ENCODE results near the gene KBTBD6.
"Not testable (repeated sequence)": the region's sequence is repeated elsewhere in the genome, so short reads cannot be mapped to it uniquely, and the experiment has no call there.

Gene KBTBD6

DNA sequence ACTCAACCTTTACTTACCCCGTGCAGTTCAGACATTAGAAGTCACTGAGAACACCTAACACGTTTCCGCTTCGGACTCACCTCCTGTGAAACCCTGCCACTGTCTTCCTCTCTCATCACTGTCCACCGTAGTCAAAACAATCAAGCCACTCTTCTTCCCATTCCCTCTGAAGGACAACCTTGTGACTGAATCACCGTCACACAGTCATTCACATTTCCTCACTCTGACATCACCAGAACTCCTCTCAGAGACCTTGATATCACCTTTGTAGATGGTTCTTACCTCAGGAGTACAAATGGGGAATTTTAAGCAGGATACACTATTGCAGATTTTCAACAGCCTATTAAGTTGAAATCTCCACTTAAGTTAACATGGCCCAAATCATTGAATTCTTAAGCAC, 1.3 kb upstream of the KBTBD6 start:
- DNase-seq = no peak

GRCh38 chr13:41131660-41132511, 716 bp downstream of the KBTBD6 start:
- DNase-seq = not testable (repeated sequence)

GRCh38 chr13:41131189-41131588, 1.4 kb downstream of the KBTBD6 start:
- DNase-seq = not testable (repeated sequence)

- DNase-seq = no peak
These were observed 2.2 kb downstream of the KBTBD6 start for GRCh38 chr13:41130356-41130755.

DNA sequence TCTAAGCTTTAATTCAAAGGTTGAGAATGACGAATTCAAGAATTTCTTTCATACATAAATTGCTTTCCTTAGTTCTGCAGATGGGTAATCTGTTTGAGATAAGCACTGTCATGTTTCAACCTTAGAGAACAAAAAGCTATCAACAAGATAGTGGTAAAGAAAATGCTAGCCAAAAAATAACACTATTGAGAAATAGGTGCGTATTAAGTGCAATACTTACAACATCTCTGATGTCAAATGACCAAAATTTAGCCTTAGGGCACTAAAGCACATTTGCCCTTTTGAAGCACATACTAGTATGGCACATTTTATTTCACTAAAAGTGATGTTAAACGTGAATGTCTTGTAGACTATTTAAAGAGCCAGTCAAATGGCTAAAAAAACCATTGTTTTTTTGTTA, 4.9 kb downstream of the KBTBD6 start:
- no peak for DNase-seq

- no peak for DNase-seq
These were observed 9.8 kb downstream of the KBTBD6 start for GRCh38 chr13:41122838-41123237.

GRCh38 chr13:41117869-41118268, 14.7 kb downstream of the KBTBD6 start:
- DNase-seq = no peak

DNA sequence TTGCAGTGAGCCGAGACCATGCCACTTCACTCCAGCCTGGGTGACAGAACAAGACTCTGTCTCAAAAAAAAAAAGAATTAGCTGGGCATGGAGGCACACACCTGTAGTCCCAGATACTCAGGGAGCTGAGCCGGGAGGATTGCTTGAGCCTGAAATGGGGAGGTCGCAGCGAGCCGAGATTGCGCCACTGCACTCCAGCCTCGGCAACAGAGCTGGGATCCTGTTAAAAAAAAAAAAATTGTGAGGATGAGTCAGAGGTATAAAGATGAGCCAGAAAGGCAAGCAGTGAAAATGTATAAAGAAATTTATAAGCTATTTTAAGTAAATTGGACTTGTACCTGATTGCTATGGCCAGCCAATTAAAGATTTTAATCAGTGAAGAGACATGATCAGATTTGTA, 21.1 kb downstream of the KBTBD6 start:
- DNase-seq = no peak

GRCh38 chr13:41107584-41108014, 25.0 kb downstream of the KBTBD6 start:
- DNase-seq = no peak

GRCh38 chr13:41107104-41107571, 25.5 kb downstream of the KBTBD6 start:
- no peak for DNase-seq

GRCh38 chr13:41099986-41100385, 32.6 kb downstream of the KBTBD6 start:
- no peak for DNase-seq

DNA sequence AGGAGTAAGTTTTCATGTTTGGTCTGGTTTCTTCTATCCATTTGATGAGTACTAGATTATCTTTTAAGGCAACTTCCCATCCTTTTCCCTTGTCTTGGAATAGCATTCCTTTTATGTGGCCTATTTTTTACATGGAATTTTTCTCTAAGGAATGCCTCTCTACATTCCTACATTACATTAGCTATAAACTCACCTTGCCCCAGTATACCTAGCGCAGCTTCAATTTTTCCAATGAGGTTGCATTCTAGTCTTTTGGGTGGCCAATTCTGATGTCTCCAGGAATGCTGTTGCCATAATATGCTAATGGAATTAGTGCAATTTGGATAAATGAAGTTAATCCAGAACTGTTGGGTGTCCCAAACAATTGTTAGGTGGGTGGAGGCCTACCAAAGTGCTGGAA, 33.8 kb downstream of the KBTBD6 start:
- DNase-seq = no peak

DNA sequence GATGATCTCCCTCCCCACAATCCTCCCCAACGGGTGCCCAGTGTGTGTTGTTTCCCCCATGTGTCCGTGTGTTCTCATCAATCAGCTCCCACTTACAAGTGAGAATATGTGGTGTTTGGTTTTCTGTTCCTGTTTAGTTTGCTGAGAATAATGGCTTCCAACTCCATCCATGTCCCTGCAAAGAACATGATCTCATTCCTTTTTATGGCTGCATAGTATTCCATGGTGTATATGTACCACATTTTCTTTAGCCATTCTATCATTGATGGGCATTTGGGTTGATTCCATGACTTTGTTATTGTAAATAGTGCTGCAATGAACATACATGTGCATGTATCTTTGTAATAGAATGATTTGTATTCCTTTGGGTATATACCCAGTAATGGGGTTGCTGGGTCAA, 36.9 kb downstream of the KBTBD6 start:
- DNase-seq = not testable (repeated sequence)

GRCh38 chr13:41085961-41086585, 46.5 kb downstream of the KBTBD6 start:
- DNase-seq = no peak

DNA sequence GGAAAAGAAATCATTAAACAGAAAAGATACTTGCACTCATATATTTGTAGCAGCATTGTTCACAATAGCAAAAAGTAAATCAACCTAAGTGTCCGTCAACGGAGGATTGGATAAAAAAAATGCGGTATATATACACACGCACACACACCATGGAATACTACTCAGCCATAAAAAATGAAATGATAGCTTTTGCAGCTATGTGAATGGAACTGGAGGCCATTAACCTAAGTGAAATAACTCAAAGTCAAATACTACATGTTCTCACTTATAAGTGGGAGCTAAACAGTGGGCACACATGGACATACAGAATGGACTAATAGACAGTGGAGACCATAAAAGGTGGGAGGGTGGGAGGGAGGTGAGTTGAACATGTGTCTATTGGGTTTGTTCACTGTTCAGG, 52.9 kb downstream of the KBTBD6 start:
- no peak for DNase-seq

Measured in T1000 (cell line).